Effector CD4-positive, alpha-beta T cell (primary cell): Measurements from ENCODE around the gene GRIK3.

ENCODE experiments used
- DNase-seq: peaks from one replicate; pipeline ENCODE4 v3.0.0-alpha.2; 2020

GRIK3 gene

GRCh38 chr1:36847761-36848160 lies 186.6 kb downstream of the GRIK3 start:
- no peak for DNase-seq

GRCh38 chr1:36847186-36847585 lies 187.1 kb downstream of the GRIK3 start:
- no peak for DNase-seq

- no peak for DNase-seq
These were observed 188.0 kb downstream of the GRIK3 start for GRCh38 chr1:36846357-36846756.

GRCh38 chr1:36845802-36846201 lies 188.5 kb downstream of the GRIK3 start:
- DNase-seq: no peak

GRCh38 chr1:36844917-36845316 lies 189.4 kb downstream of the GRIK3 start:
- no peak for DNase-seq

GRCh38 chr1:36843906-36844610 lies 190.3 kb downstream of the GRIK3 start:
- no peak for DNase-seq

GRCh38 chr1:36843027-36843426 lies 191.3 kb downstream of the GRIK3 start:
- DNase-seq: no peak

- DNase-seq: no peak
These were observed 191.9 kb downstream of the GRIK3 start for GRCh38 chr1:36842448-36842847.

GRCh38 chr1:36839485-36839884 lies 194.8 kb downstream of the GRIK3 start:
- no peak for DNase-seq

GRCh38 chr1:36838888-36839287 lies 195.4 kb downstream of the GRIK3 start:
- DNase-seq: no peak

- DNase-seq: no peak
These were observed 197.4 kb downstream of the GRIK3 start for GRCh38 chr1:36836916-36837315.

GRCh38 chr1:36836196-36836883 lies 198.0 kb downstream of the GRIK3 start:
- no peak for DNase-seq

- no peak for DNase-seq
These were observed 198.6 kb downstream of the GRIK3 start for GRCh38 chr1:36835696-36836095.

GRCh38 chr1:36835017-36835695 lies 199.2 kb downstream of the GRIK3 start:
- DNase-seq: no peak

- no peak for DNase-seq
These were observed 199.7 kb downstream of the GRIK3 start for GRCh38 chr1:36834586-36834985.

GRCh38 chr1:36831186-36831810 lies 203.0 kb downstream of the GRIK3 start:
- DNase-seq: no peak

GRCh38 chr1:36829961-36830360 lies 204.4 kb downstream of the GRIK3 start:
- DNase-seq: no peak

GRCh38 chr1:36829066-36829465 lies 205.2 kb downstream of the GRIK3 start:
- no peak for DNase-seq

GRCh38 chr1:36825226-36825625 lies 209.1 kb downstream of the GRIK3 start:
- DNase-seq: no peak

- DNase-seq: no peak
These were observed 209.9 kb downstream of the GRIK3 start for GRCh38 chr1:36824390-36824861.

GRCh38 chr1:36822648-36823047 lies 211.7 kb downstream of the GRIK3 start:
- no peak for DNase-seq

GRCh38 chr1:36821386-36821785 lies 212.9 kb downstream of the GRIK3 start:
- no peak for DNase-seq

GRCh38 chr1:36818771-36819170 lies 215.5 kb downstream of the GRIK3 start:
- DNase-seq: no peak
